K562 (cell line): ENCODE measurements around the gene PCNX4. TPM values are rescaled to one million over a fixed set of nuclear protein-coding genes. Genes with fewer than 3 reads are reported as not detected.

Experiments
- ATAC-seq: fragments of 200-7000 bp; cut with Tn5 transposase; 3 replicates; pipeline ENCODE4 v1.9.1; 2020; ENCODE audit warnings: moderate library complexity
- BruUV-seq: library from RNA; stranded (reverse); fragments of 400-500 nt; replicated peaks from 2 replicates; lab custom pipeline; 2021; lab: Mats Ljungman, UMichigan
- CTCF ChIA-PET: fragments of 300-600 bp; formaldehyde crosslinking; extraction: SDS; loops from one replicate; lab custom pipeline; 2021; ENCODE audit warnings: low intra/inter-chr PET ratio; lab: Yijun Ruan, JAX
- POLR2A ChIA-PET: fragments of 300-600, 350-650 bp; sonication (Branson Sonifier 250); formaldehyde crosslinking; extraction: SDS; loops from one replicate; lab custom pipeline; 2021; ENCODE audit warnings: antibody characterized with exemption, inconsistent platforms; lab: Yijun Ruan, JAX
- DNase-seq, 4 experiments: peaks; one replicate each; pipeline versions ENCODE4 v3.0.0 to v3.0.0-alpha.2; 2011 to 2018; ENCODE audit warnings: low spot score in 3 of 4, mixed read lengths in 3 of 4; ENCODE audit errors: extremely low read depth in 1 of 4
- FAIRE-seq: peaks from 2 replicates; lab custom pipeline; 2011; peaks lifted over from hg19 to GRCh38; lab: Jason Lieb, UNC
- H2AFZ ChIP-seq: 2 replicates; pipeline ENCODE4 v1.6.0; 2011; ENCODE audit warnings: low read depth, low read length, control low read depth, inconsistent platforms
- H3K27ac ChIP-seq: fragments of 200-600 bp; 3 replicates; pipeline ENCODE4 v1.8.0; 2011; ENCODE audit warnings: low read depth, mild to moderate bottlenecking, control low read depth, inconsistent platforms, low read length, moderate library complexity, mixed read lengths; ENCODE audit errors: extremely low read depth
- H3K27me3 ChIP-seq, 2 experiments: fragments of 300-600 bp in 1 of 2; 2 replicates in 1 of 2; 3 replicates in 1 of 2; pipeline versions ENCODE4 v1.6.0 to v1.8.0; 2011; ENCODE audit warnings: inconsistent platforms in 2 of 2, low read length in 2 of 2, mild to moderate bottlenecking in 1 of 2, mixed read lengths in 1 of 2, moderate library complexity in 1 of 2; ENCODE audit not compliant: control insufficient read depth in 2 of 2, insufficient read depth in 2 of 2
- H3K36me3 ChIP-seq: fragments of 300-600 bp; 3 replicates; pipeline ENCODE4 v1.8.0; 2011; ENCODE audit warnings: mild to moderate bottlenecking, low read length, inconsistent platforms; ENCODE audit not compliant: control insufficient read depth, insufficient read depth
- H3K4me1 ChIP-seq, 2 experiments: fragments of 200-600 bp in 1 of 2; replicated peaks in 1 of 2; 2 replicates in 1 of 2; 3 replicates in 1 of 2; pipeline versions ENCODE4 v1.5.1 to v1.8.0; 2011; ENCODE audit warnings: inconsistent platforms in 2 of 2, low read length in 2 of 2, mild to moderate bottlenecking in 1 of 2, mixed read lengths in 1 of 2, moderate library complexity in 1 of 2; ENCODE audit not compliant: control insufficient read depth in 2 of 2, insufficient read depth in 2 of 2
- H3K4me2 ChIP-seq: 2 replicates; pipeline ENCODE4 v1.6.1; 2011; ENCODE audit warnings: low read length, control low read depth, inconsistent platforms, mixed read lengths; ENCODE audit not compliant: insufficient read depth
- H3K4me3 ChIP-seq: fragments of 200-600 bp; sonication (generic), shearing (Covaris generic); 2 replicates; pipeline ENCODE4 v1.5.1; 2016; ENCODE audit warnings: control low read depth, inconsistent platforms
- H3K79me2 ChIP-seq: fragments of 200-600 bp; 3 replicates; pipeline ENCODE4 v1.8.0; 2011; ENCODE audit warnings: low read length, inconsistent platforms; ENCODE audit not compliant: control insufficient read depth, insufficient read depth
- H3K9ac ChIP-seq, 2 experiments: 2 replicates each; pipeline versions ENCODE4 v1.6.0 to v1.6.1; 2011; ENCODE audit warnings: low read depth in 2 of 2, low read length in 2 of 2, control low read depth in 1 of 2, inconsistent platforms in 1 of 2, mild to moderate bottlenecking in 1 of 2, mixed read lengths in 1 of 2; ENCODE audit not compliant: insufficient read depth in 1 of 2
- H3K9me1 ChIP-seq: one replicate; pipeline ENCODE4 v1.6.0; 2011; ENCODE audit warnings: inconsistent platforms, mild to moderate bottlenecking, low read length, moderate library complexity; ENCODE audit not compliant: control insufficient read depth, insufficient read depth
- H3K9me3 ChIP-seq: replicated peaks from 2 replicates; pipeline ENCODE4 v1.5.1; 2011; ENCODE audit warnings: low read depth, low read length, inconsistent platforms; ENCODE audit not compliant: control insufficient read depth, insufficient read depth
- H4K20me1 ChIP-seq: replicated peaks from 2 replicates; pipeline ENCODE4 v1.6.1; 2011; ENCODE audit warnings: low read length, inconsistent platforms, mixed read lengths; ENCODE audit not compliant: control insufficient read depth, insufficient read depth
- CBX2 ChIP-seq: fragments of 200-600 bp; sonication (generic); IDR thresholded peaks from one replicate; pipeline ENCODE4 v1.6.1; 2012; ENCODE audit warnings: mild to moderate bottlenecking, low read length, inconsistent platforms; ENCODE audit not compliant: insufficient read depth, poor library complexity, severe bottlenecking
- CEBPB ChIP-seq: fragments of 450-650 bp; IDR thresholded peaks from 2 replicates; pipeline ENCODE4 v1.6.1; 2016; ENCODE audit warnings: missing genetic modification characterization, missing compliant biosample characterization
- CTCF ChIP-seq, 3 experiments: IDR thresholded peaks in 2 of 3; conservative IDR thresholded peaks in 1 of 3; 2 replicates each; pipeline ENCODE4 v1.5.1; 2011 to 2012; ENCODE audit warnings: low read length in 3 of 3, mild to moderate bottlenecking in 3 of 3, control low read depth in 2 of 3, improper control_type of control experiment in 1 of 3, inconsistent platforms in 1 of 3, low read depth in 1 of 3, mixed read lengths in 1 of 3, moderate library complexity in 1 of 3; ENCODE audit not compliant: insufficient read depth in 2 of 3
- E2F5 ChIP-seq: sonication (generic); formaldehyde crosslinking; IDR thresholded peaks from 2 replicates; pipeline ENCODE4 v1.8.0; 2022; ENCODE audit warnings: mild to moderate bottlenecking, missing genetic modification reagents
- FOXK2 ChIP-seq, 2 experiments: fragments of 450-650 bp; IDR thresholded peaks in 1 of 2; conservative IDR thresholded peaks in 1 of 2; 2 replicates each; pipeline ENCODE4 v1.6.1; 2016; ENCODE audit warnings: low read depth in 2 of 2, mild to moderate bottlenecking in 1 of 2
- GABPB2 ChIP-seq: fragments of 250-450 bp; sonication (Bioruptor Pico); conservative IDR thresholded peaks from 2 replicates; pipeline ENCODE4 v1.5.1; 2021; ENCODE audit warnings: mild to moderate bottlenecking
- KDM4B ChIP-seq, 2 experiments: fragments of 450-650 bp in 1 of 2; sonication (generic) in 1 of 2; IDR thresholded peaks; 2 replicates each; pipeline ENCODE4 v1.6.1; 2016 to 2017; ENCODE audit warnings: borderline replicate concordance in 2 of 2, antibody characterized with exemption in 1 of 2, low read depth in 1 of 2, mild to moderate bottlenecking in 1 of 2
- MED1 ChIP-seq: sonication (generic); formaldehyde crosslinking; IDR thresholded peaks from 2 replicates; pipeline ENCODE4 v1.8.1; 2023; ENCODE audit warnings: missing genetic modification reagents, borderline replicate concordance
- MNT ChIP-seq, 2 experiments: fragments of 450-650 bp; conservative IDR thresholded peaks; 2 replicates each; pipeline ENCODE4 v1.6.1; 2017; ENCODE audit warnings: mild to moderate bottlenecking in 2 of 2, moderate library complexity in 2 of 2
- PML ChIP-seq: IDR thresholded peaks from 2 replicates; pipeline ENCODE4 v1.6.1; 2012; ENCODE audit warnings: low read length, inconsistent platforms
- SNRNP70 ChIP-seq: fragments of 200-400 bp; formaldehyde crosslinking; optimal IDR thresholded peaks from 2 replicates; pipeline ENCODE3; 2017; ENCODE audit warnings: low read depth, low read length
- ZBTB26 ChIP-seq: fragments of 450-650 bp; formaldehyde crosslinking; IDR thresholded peaks from 2 replicates; pipeline ENCODE4 v1.4.0; 2022; ENCODE audit warnings: missing genetic modification characterization
- ZBTB7A ChIP-seq: IDR thresholded peaks from 2 replicates; pipeline ENCODE4 v1.6.1; 2011; ENCODE audit warnings: low read depth, mild to moderate bottlenecking, low read length, moderate library complexity, borderline replicate concordance; ENCODE audit not compliant: control insufficient read depth
- ZNF197 ChIP-seq: fragments of 200-800 bp; sonication (Bioruptor generic); IDR thresholded peaks from 2 replicates; pipeline ENCODE4 v1.6.1; 2016; ENCODE audit warnings: low read depth, missing genetic modification characterization, missing compliant biosample characterization
- ZNF316 ChIP-seq: fragments of 450-650 bp; IDR thresholded peaks from 2 replicates; pipeline ENCODE4 v1.6.1; 2016
- ZNF436 ChIP-seq: fragments of 250-450, 450-650 bp; sonication (Bioruptor Pico); formaldehyde crosslinking; IDR thresholded peaks from 2 replicates; pipeline ENCODE4 v1.7.0; 2020; ENCODE audit warnings: mild to moderate bottlenecking
- ZNF444 ChIP-seq: fragments of 250-450 bp; sonication (Bioruptor Pico); IDR thresholded peaks from 2 replicates; pipeline ENCODE4 v1.4.0; 2020; ENCODE audit warnings: mild to moderate bottlenecking, moderate library complexity
- WGBS: fragments of 100-300 bp; shearing (Covaris generic); methylation state at CpG from one replicate; pipeline ENCODE4 v1.1.6; 2016; ENCODE audit warnings: low coverage, mixed read lengths; ENCODE audit not compliant: insufficient coverage; ENCODE audit errors: missing lambda C conversion rate; 5-methylcytosine and 5-hydroxymethylcytosine counted together
- in situ Hi-C: fragments of 300-500 bp; cut with MboI; formaldehyde crosslinking; loops from 4 replicates; pipeline ENCODE4 v1.15.0; 2018; ENCODE audit warnings: inconsistent platforms, mixed read lengths
- intact Hi-C: fragments of 100-400 bp; cut with micrococcal nuclease; formaldehyde crosslinking; loops from 2 replicates; pipeline ENCODE4 v1.14.2; 2022
- polyA plus RNA-seq, 8 experiments: library from polyadenylated mRNA; depleted of rRNA in 4 of 8; stranded (reverse) in 5 of 8; unstranded in 3 of 8; fragments of >200 nt; fragmentation: Nextera tagmentation in 2 of 8; fragmentation: Illumina TruSeq in 1 of 8; extraction: Ambion mirVana in 2 of 8; extraction: Trizol in 1 of 8; gene quantifications; 2 replicates each; pipeline versions ENCODE4 v1.2.1 to v1.2.3, GENCODE V29; 2011 to 2014; ENCODE audit warnings: inconsistent platforms in 1 of 8, missing spikeins in 1 of 8
- total RNA-seq, 7 experiments: library from RNA; depleted of rRNA in 6 of 7; stranded (reverse); fragments of >200 nt in 6 of 7; fragmentation: Illumina TruSeq in 2 of 7; extraction: Trizol in 2 of 7; gene quantifications; 2 replicates each; pipeline versions ENCODE4 v1.2.1 to v1.2.3, GENCODE V29; 2011 to 2021; ENCODE audit warnings: low replicate concordance in 1 of 7

PCNX4 gene
- total and polyA plus RNA-seq, 9 of the 15 experiments (the other 6 are each of a cell fraction or from before 2014, with no cell fraction given): 10.0 to 41.2 (median 22.4) TPM

GRCh38 chr14:60183741-60184140 is 92.0 kb downstream of the PCNX4 start:
- POLR2A ChIA-PET: no interaction called here
- peaks cover 0 to 3% of the 10 kb centered on the region in 2 experiments; a peak in 1 of 5 replicates for H3K27me3 ChIP-seq
- H3K4me1 ChIP-seq: no peaks in the 10 kb centered on the region
- H4K20me1 ChIP-seq: no peaks in the 10 kb centered on the region
- WGBS: 0% methylated on average over 1 of the region's 1 CpG
- H3K27ac ChIP-seq: no peak overlapping the region
- no peaks in the 10 kb centered on the region for H3K9me3 ChIP-seq
- H3K4me3 ChIP-seq: no peak overlapping the region
- peak overlapping the region; percentile 27; the same call in 1 of the 2 replicates for H2AFZ ChIP-seq
- ATAC-seq: no peak
- DNase-seq: no peak
- in situ Hi-C loops (no loop called here), intact Hi-C loops (loop anchor here (1.0 to 10.0 kb wide), 3 partner anchors 119 to 679 kb away; no protein-coding TSS in a partner anchor)
- no TSS peak for BruUV-seq
- no peaks in the 10 kb centered on the region for H3K9me1 ChIP-seq
- CTCF ChIA-PET: interaction anchor here (0.8 to 2.2 kb wide), 4 partner anchors 99 to 239 kb away, joined by 3 to 21 read pairs (median 8); no protein-coding TSS in a partner anchor
- no peak for FAIRE-seq
- H3K36me3 ChIP-seq: no peaks in the 10 kb centered on the region
- H3K9ac ChIP-seq: no peak overlapping the region
- H3K79me2 ChIP-seq: no peaks in the 10 kb centered on the region
- H3K4me2 ChIP-seq: no peak overlapping the region
- TF ChIP-seq CTCF (IDR thresholded peaks at IDR 0.05 in 2 of 3, conservative IDR thresholded peaks at IDR 0.05 in 1 of 3; ENCODE audit: insufficient read depth in 2 of 3, low read depth in 1 of 3, low read length in 3 of 3) (no peak), GABPB2 (CRISPR knock-in tag) (no peak), FOXK2 (conservative IDR thresholded peaks at IDR 0.05 in 1 of 2, IDR thresholded peaks at IDR 0.05 in 1 of 2; ENCODE audit: low read depth in 2 of 2) (no peak), KDM4B (IDR thresholded peaks at IDR 0.05; ENCODE audit: borderline replicate concordance in 2 of 2, low read depth in 1 of 2) (no peak), CEBPB (tag) (no peak), ZBTB26 (no peak), CBX2 (no peak), MNT (conservative IDR thresholded peaks at IDR 0.05) (no peak), ZNF444 (CRISPR knock-in tag) (no peak), E2F5 (no peak), ZNF197 (CRISPR knock-in tag) (no peak), ZNF316 (no peak), ZNF436 (CRISPR knock-in tag) (no peak), SNRNP70 (no peak), ZBTB7A (no peak), PML (no peak), MED1 (no peak)
